Measurements from ENCODE around the gene SMIM45.

The SMIM45 gene

DNA sequence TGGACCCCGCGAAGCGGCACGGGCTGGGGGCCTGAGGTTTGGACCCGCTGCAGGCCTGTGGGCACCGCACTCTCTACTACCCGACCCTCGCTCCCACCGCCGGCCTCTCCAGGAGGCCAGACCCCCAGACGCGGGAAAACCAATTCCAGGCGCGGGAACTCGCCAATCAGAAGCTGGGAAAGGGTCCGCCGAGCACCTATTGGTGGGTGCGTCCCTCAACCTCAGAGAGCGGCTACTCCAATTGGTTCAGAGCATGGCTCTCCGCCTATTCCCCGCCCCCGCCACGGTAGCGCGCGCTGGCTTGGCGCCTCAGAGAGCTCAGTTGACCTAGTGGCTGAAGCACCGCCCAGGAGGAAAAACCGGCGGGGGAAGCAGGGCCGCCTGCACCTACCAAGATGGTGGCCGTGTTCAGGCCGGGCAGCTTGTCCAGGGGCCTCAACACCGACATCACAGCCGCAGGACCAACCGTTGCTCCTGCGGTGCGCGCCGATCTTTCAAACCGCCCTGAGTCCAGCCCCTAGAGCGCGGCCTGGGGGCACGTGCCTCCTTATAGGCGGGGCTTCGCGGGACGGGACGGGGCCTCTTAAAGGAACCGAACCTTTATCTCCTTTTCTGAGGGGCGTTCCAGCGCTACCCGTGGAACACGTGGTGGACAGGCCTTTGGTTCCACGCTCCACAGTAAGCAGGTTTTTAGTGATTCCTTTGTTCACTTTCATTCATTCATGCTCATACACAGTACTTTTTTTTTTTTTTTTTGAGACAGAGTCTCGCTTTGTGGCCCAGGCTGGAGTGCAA lies 5.1 kb upstream of the SMIM45 start, which contains the start of gene CENPM:
TSS of gene CENPM (minus strand) at position 524 of the 795 bp plus-strand sequence. CDS start at position 448, 76 bp downstream.
- Histone ChIP-seq H3K23ac (ENCODE audit: insufficient read length, low read depth, low read length) (no peak within 1 kb of the TSS), H2BK5ac (ENCODE audit: insufficient read length, low read length) (no peak within 1 kb of the TSS), H2AK5ac (ENCODE audit: insufficient read length, low read length) (no peak within 1 kb of the TSS), H3K27ac (ENCODE audit: insufficient read length, low read depth, low read length) (no peak within 1 kb of the TSS), H3K56ac (ENCODE audit: insufficient read length, low read depth, low read length) (no peak within 1 kb of the TSS), H3K4ac (ENCODE audit: low read depth, low read length) (no peak within 1 kb of the TSS; the same call in 1 of the 2 replicates), H3K14ac (ENCODE audit: insufficient read depth, low read length) (peak within 1 kb of the TSS; percentile 91), H3K9ac (ENCODE audit: extremely low read depth, insufficient read length, low read length) (peak within 1 kb of the TSS; percentile 57), H3T11ph (ENCODE audit: low read length) (no peak within 1 kb of the TSS), H3K79me2 (ENCODE audit: insufficient read depth, low read length) (no peaks in the 10 kb centered on the region; the same call in 1 of the 2 replicates), H2BK20ac (ENCODE audit: low read depth, low read length, poor library complexity, severe bottlenecking) (no peak within 1 kb of the TSS), H2AFZ (ENCODE audit: low read length) (no peak within 1 kb of the TSS), H3K9me3 (ENCODE audit: control insufficient read depth, low read depth, low read length) (no peaks in the 10 kb centered on the region), H3K18ac (ENCODE audit: insufficient read length, low read depth, low read length) (peak within 1 kb of the TSS; percentile 78), H4K5ac (ENCODE audit: insufficient read length, low read depth, low read length) (no peak within 1 kb of the TSS), H3K27me3 (ENCODE audit: insufficient read depth, low read length) (no peaks in the 10 kb centered on the region), H3K23me2 (ENCODE audit: insufficient read length, low read depth, low read length, poor library complexity, severe bottlenecking) (peaks cover 9% of the 10 kb centered on the region), H2BK15ac (ENCODE audit: low read depth, low read length) (no peak within 1 kb of the TSS), H3K4me2 (ENCODE audit: insufficient read depth, insufficient read length, low read length) (peak within 1 kb of the TSS; percentile 67), H3K4me1 (ENCODE audit: insufficient read depth, low read length) (peaks cover 3% of the 10 kb centered on the region; the same call in 1 of the 2 replicates), H4K8ac (replicated peaks; ENCODE audit: insufficient read length, low read depth, low read length) (no peak within 1 kb of the TSS), H4K91ac (ENCODE audit: insufficient read length, low read depth, low read length) (no peak within 1 kb of the TSS), H4K20me1 (ENCODE audit: control insufficient read depth, insufficient read depth, insufficient read length) (no peaks in the 10 kb centered on the region), H2BK12ac (ENCODE audit: insufficient read length, low read depth, low read length) (no peak within 1 kb of the TSS), H3K79me1 (ENCODE audit: insufficient read depth, low read depth, low read length, poor library complexity, severe bottlenecking) (no peaks in the 10 kb centered on the region), H2BK120ac (ENCODE audit: low read depth, low read length, poor library complexity, severe bottlenecking) (no peak within 1 kb of the TSS)
- peaks cover 23 to 43% of the 10 kb centered on the region in 2 experiments for H3K4me1 Mint-ChIP-seq
- WGBS (ENCODE audit: extremely low coverage, insufficient read length, low lambda C conversion rate), result no CpG with 5 or more reads among the region's 56 CpGs
- no peaks in the 10 kb centered on the region for H3K9me3 Mint-ChIP-seq
- H3K36me3 Mint-ChIP-seq (ENCODE audit: insufficient read depth in 1 of 3, low read depth in 3 of 3), result peaks cover 27 to 36% (median 34%) of the 10 kb centered on the region in 3 experiments; a peak in 6 of 7 replicates
- TF ChIP-seq CTCF (conservative IDR thresholded peaks at IDR 0.05), result no peak
- peak; percentile 98 for DNase-seq
- H3K27ac Mint-ChIP-seq, result peak within 1 kb of the TSS in 2 of 3 experiments; percentile 55 to 75; a peak in 4 of 7 replicates
- H3K4me3 Mint-ChIP-seq, result peak within 1 kb of the TSS; percentile 81 to 82
- H3K27me3 Mint-ChIP-seq (ENCODE audit: low read depth), result peaks cover 1% of the 10 kb centered on the region
